HG03280 (cell line): ENCODE data around the gene CHSY1.
"Not testable (repeated sequence)": the region's sequence is repeated elsewhere in the genome, so short reads cannot be mapped to it uniquely, and the experiment has no call there.

ENCODE experiments used
- ATAC-seq: cut with Tn5 transposase; IDR thresholded peaks from one replicate; pipeline ENCODE4 v1.9.1; 2021; ENCODE audit warnings: mild to moderate bottlenecking, moderate library complexity; ENCODE audit not compliant: unreplicated experiment

CHSY1 gene

DNA sequence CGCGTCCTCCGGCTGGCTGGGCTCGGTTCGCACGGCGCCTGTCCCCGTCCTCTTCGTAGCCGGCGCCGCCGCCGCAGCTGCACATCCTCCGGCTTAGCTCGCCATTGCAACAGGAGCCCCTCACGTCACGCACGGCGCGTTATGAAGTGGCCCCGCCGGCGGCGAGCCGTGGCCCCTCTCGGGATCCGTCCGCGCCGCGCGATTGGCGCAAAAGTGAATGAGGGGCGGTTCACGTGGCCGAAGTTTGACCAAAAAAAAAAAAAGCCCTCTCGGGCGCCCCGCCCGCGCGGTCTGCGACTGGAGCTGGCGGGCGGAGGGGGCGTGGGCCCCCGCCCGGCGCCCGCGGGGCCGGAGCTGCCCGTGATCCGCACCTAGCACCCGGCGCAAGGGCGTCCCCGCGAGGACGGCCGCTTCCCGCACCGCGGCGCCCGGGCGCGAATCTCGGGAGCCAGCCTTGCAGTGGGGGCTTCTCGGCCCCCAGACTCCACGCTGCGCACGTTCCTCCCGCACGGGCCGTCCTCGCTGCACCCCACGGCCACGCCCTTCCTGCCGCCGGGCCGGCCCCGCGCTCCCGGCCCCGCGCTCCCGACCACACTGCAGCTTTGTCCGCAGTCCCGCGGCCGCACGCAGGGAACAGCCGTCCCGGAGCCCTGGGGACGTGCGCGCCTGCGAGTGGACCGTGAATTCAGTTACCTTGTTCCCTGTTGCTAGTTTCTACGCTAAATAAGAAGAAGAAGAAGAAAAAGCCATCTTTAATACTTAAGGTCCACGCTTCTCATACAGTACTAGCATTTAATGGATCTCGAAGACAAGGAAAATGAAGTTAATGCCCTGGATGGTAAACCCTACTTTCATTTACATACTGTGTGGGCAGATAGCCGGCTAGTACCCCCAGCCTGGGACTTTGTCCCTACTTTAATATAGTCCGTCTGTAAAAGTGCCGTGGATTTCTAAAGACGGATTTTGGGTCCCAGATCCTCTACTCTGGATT lies at the start of gene CHSY1:
TSS of gene CHSY1 (minus strand) at position 219 of the 991 bp plus-strand sequence. CDS start 592 bp downstream, outside the sequence.
- ATAC-seq: peak; percentile 68

- ATAC-seq: no peak
Observed at GRCh38 chr15:101296418-101297405, 44.9 kb upstream of the CHSY1 start.

GRCh38 chr15:101295607-101296161 lies 43.8 kb upstream of the CHSY1 start:
- no peak for ATAC-seq

DNA sequence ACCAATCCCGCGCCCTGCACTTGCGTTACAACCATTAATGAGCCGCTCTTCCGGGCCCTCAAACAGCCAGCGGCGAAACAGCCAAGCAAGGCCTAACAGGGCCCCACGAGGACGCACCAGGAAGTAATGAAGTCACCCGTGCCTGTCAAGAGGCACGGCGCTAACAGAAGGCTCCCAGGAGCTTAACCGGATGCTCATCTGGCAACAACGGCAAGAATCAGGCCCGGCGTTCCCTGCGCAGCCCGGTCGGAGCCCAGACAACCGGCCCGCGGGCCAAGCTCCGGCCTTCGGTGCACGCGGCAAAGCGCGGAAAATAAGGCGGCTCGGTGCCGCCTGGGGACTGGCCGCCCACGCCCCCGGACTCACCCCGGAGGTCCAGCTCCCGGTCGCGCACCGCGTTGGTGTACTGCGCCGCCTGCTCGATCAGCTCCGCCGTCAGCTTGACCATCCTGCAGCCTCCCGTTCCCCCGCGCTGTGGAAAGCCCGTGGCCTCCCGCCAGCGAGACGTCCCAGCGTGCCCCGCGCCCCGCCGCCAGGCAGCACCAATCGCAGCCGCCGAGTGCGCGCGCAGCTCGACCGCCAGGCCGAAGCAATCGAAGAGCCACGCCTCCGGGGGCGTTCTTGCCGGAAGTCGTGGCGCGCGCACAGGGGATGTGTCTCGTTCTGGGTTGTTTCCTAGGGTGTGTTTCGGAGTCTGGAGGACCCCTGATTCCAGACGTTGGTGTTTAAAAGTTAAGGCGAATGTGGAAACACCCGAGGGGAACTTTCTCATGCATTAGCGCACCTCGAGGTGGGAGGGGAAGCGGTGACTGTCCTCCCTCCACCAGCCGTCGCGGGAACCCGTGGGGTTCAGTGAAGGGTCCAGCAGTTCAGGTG lies 43.1 kb upstream of the CHSY1 start, which contains the start of gene SNRPA1:
TSS of gene SNRPA1 (minus strand) at position 518 of the 876 bp plus-strand sequence. CDS start at position 448, 70 bp downstream.
- ATAC-seq: peak; percentile 84

GRCh38 chr15:101293122-101293521 lies 41.3 kb upstream of the CHSY1 start:
- no peak for ATAC-seq

DNA sequence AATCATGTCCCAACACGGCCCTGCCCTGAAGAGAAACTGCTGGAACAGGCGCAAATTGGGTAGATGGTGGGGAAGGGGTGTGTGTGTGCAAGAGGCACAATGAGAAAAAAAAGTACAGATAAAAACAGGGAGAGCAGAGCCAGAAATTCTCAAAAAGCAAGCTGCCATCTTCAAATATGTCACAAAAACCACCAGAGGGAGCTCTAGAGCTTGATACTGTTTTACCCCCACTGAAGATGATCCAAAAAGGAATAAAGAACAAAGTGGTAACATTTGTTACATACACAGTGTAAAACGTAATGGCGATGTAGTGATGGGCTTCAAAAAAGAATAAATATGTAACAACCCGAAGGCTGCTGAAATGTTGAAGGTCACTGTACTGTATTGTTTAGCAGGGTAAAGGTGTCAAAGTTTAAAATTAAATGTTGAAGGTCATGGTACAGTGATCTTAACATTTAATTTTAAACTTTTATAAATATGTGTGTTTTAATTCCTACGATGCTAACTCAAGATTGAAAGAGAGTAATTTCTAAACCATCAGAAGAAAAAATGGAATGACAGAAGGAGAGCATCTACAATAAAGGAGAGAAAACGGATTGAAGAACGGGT lies 37.2 kb upstream of the CHSY1 start:
- no peak for ATAC-seq

GRCh38 chr15:101287342-101287741 lies 35.5 kb upstream of the CHSY1 start:
- not testable (repeated sequence) for ATAC-seq

GRCh38 chr15:101286471-101287114 lies 34.7 kb upstream of the CHSY1 start:
- no peak for ATAC-seq

GRCh38 chr15:101283931-101284330 lies 32.1 kb upstream of the CHSY1 start:
- ATAC-seq: no peak

DNA sequence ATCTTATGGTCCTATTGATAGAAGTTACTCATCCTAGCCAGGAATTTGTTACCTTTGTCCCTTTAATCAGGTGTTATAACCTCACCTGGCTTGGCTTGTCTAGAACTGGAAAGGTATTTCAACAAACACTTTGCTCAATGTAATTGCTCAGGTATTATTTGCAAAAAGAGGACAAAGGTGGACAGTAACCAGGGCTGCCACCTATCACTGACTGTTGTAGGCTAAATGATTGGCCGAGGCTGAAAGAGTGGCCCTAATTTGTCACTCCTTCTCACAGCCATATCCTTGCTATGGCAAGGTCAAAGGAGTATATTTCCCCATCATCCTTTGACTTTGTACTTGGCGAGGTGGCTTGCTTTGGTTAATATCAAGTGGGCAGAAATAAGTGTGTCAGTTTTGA lies 28.2 kb upstream of the CHSY1 start:
- ATAC-seq: no peak

DNA sequence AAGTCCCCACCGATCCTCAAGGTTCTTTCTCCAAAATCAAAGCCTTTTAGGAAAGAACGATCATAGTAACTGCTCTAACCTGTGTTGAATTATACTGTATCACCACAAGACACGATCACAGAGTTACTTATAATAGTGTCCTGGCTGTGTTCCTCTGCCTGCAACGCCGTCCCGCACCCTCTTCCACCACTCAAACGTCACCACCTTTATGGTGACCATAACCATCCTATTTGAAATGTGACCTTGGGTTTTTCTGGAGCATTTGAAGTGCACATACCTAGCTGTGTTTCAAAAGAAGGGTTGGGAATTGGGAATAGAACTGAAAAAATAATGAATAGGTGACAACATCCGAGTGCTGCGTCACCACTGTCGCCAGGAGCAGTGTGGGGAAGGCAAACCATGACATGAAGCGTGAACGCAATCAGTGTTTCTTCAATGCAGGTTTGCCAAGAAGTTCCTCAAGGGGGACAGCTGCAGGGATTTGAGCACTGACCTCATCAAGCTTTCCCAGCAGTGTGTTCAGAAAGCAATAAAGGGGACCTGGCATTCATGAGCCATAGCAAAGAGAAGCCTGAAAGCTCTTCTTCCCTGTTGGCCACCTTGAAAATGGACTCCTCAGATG lies 26.2 kb upstream of the CHSY1 start:
- ATAC-seq: no peak

DNA sequence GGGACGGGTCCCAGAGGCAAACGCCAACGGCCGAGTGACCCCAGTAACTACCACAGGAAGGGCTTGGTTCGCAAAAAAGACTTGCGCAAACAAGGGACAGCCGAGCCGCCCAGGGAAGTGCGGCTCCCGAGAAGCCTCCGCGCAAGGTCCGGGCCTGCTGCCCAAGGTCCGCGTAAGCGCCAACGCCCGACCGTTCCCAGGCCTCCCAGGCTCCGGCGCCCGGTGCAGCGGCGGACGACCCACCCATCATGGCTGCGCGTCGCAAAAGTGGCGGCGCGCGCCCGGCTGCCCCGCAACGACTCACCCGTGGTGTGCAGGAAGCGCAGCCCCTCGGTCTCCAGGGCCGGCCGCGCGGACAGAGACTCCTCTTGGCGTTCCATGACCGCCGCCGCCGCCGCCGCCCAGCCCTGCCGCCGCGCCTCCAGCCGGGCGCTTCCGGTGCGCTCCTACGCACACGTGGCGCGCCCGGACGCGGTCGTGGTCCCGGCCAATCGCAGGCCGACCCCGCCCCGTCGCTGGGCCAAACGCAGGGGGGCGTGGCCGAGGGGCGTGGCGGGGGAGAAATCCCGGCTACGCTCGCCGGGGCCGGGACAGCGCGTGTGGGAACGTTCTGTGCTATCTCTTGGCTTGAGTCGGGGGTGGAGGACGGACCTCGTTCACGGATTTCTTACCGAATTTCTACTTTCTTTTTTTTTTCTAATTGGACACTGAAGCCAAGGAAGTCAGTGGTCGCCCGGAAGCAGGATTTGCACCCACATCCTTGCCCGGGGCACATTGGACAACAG lies 25.4 kb upstream of the CHSY1 start, which contains the start of gene SELENOS:
TSS of gene SELENOS (minus strand) at position 448 of the 785 bp plus-strand sequence. CDS start at position 380, 68 bp downstream.
- peak; percentile 90 for ATAC-seq

DNA sequence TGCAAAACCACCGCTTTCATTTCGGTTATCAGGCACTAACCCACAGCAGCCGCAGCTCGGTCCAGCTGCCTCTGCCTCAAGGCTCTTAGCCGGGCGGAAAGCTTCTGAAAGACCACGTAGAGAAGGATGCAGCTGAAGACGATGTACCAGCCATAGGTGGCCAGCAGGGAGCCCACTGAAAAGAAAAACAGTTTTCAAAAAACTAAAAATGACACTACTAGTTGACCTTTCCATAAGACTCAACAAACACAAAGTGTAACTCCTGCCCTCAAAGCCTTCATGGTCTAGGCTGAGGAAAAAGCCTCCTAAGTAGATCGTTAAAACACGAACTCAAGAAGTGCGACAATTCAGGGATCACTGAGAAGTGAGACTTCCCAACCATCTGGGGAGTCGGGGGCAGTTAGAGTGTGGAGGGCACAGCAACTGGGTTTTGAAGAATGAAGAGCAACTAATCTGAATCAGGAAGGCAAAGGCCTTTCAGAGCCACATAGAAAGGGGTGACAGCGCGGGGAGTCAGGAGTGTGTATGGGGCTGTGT lies 24.7 kb upstream of the CHSY1 start:
- peak; percentile 31 for ATAC-seq

GRCh38 chr15:101275018-101275417 lies 23.2 kb upstream of the CHSY1 start:
- ATAC-seq: peak; percentile 30

GRCh38 chr15:101273534-101273933 lies 21.7 kb upstream of the CHSY1 start:
- ATAC-seq: no peak

GRCh38 chr15:101272584-101272983 lies 20.7 kb upstream of the CHSY1 start:
- no peak for ATAC-seq
